Measurements from ENCODE around the gene HOXA7. TPM values are rescaled to one million over a fixed set of nuclear protein-coding genes. Genes with fewer than 3 reads are reported as not detected.

Gene HOXA7
- polyA plus RNA-seq, 1 of the 3 experiments (the other 2 are of a cell fraction), result not detected

DNA sequence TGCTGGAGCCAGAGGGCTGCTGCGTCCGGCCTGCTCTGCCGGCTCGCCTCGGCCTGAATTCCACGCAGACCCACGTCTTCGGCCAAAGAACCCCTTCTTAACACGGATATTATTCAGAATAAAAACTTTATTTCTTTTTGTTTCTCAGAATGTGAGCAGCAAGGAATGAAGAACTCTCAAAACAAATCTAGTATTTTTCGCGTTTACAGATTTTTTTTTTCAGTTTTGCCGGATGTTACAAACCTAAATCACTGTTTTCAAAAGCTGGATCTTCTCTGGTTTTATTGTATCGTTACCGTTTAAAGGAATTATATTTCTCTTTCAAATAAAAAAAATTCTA is 49.6 kb downstream of the HOXA7 start (continued):
- TF ChIP-seq, protein P1, sequence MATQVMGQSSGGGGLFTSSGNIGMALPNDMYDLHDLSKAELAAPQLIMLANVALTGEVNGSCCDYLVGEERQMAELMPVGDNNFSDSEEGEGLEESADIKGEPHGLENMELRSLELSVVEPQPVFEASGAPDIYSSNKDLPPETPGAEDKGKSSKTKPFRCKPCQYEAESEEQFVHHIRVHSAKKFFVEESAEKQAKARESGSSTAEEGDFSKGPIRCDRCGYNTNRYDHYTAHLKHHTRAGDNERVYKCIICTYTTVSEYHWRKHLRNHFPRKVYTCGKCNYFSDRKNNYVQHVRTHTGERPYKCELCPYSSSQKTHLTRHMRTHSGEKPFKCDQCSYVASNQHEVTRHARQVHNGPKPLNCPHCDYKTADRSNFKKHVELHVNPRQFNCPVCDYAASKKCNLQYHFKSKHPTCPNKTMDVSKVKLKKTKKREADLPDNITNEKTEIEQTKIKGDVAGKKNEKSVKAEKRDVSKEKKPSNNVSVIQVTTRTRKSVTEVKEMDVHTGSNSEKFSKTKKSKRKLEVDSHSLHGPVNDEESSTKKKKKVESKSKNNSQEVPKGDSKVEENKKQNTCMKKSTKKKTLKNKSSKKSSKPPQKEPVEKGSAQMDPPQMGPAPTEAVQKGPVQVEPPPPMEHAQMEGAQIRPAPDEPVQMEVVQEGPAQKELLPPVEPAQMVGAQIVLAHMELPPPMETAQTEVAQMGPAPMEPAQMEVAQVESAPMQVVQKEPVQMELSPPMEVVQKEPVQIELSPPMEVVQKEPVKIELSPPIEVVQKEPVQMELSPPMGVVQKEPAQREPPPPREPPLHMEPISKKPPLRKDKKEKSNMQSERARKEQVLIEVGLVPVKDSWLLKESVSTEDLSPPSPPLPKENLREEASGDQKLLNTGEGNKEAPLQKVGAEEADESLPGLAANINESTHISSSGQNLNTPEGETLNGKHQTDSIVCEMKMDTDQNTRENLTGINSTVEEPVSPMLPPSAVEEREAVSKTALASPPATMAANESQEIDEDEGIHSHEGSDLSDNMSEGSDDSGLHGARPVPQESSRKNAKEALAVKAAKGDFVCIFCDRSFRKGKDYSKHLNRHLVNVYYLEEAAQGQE (IDR thresholded peaks at IDR 0.05; ENCODE audit: low read depth, low read length), result no peak
- no peak for TF ChIP-seq ELF1 (IDR thresholded peaks at IDR 0.05)

DNA sequence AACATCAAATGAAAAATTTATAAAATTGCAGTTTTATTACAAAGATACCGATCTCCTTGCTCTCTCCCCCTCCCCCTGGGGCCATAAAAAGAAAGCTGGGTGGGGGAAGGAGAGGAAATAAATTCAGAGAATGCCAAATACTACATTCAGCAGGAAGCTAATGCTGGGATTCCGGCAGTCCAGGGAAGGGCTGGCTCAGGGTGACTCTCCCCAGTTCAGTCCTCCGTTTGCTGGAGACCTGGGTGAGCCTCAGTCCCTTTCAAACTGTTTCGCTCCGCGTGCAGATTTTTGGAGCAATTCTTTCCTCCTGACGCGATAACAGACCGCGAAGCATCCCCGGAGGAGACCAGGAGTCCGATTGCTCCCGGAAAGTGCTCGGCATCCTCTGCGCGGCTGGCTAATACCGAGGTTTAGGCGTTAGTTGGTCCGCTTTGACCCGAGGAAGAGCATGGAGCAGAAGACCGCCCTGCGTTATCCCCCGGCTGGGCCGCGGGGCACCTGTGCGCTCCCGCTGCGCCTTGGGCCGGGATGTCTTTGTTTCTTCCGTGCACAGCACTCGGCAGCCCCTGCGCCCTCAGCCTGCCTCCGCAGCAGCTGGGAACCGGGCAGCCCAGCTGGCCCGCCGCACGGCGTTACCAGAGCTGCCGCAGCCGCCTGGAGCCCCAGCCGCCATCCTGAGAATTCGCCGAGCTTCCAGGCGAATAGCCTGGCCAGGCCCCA is 50.1 kb downstream of the HOXA7 start:
- Histone ChIP-seq H3K27ac (ENCODE audit: low read depth in 2 of 2, low read length in 1 of 2) (no peak overlapping the region), H4K20me1 (ENCODE audit: insufficient read depth) (no peaks in the 10 kb centered on the region), H3F3A (replicated peaks; ENCODE audit: insufficient read depth) (no peaks in the 10 kb centered on the region), H3K4me3 (ENCODE audit: low read depth in 2 of 2, low read length in 1 of 2) (no peak overlapping the region), H2AFZ (ENCODE audit: low read depth) (no peak overlapping the region), H3K36me3 (replicated peaks in 1 of 2; ENCODE audit: control insufficient read depth in 1 of 2, insufficient read depth in 2 of 2, low read length in 1 of 2) (no peaks in the 10 kb centered on the region), H3K9me3 (no peaks in the 10 kb centered on the region), H3K4me1 (ENCODE audit: control insufficient read depth in 1 of 2, insufficient read depth in 2 of 2, low read depth in 1 of 2, low read length in 1 of 2) (no peaks in the 10 kb centered on the region; a peak in 1 of 4 replicates), H3K9me2 (no peaks in the 10 kb centered on the region), H3K9ac (no peak overlapping the region), H3K4me2 (peak overlapping the region; percentile 21; the same call in 1 of the 2 replicates), H3K79me2 (ENCODE audit: insufficient read depth) (no peaks in the 10 kb centered on the region), H3K27me3 (ENCODE audit: insufficient read depth) (peaks cover 100% of the 10 kb centered on the region)
- WGBS (ENCODE audit: low lambda C conversion rate), result 15% methylated on average over 30 of the region's 44 CpGs
- POLR2A ChIA-PET, result no interaction called here
- CTCF ChIA-PET, result interaction anchor here (0.6 to 2.0 kb wide), 8 partner anchors 9 to 56 kb away, joined by 3 to 6 read pairs (median 4); partner anchors contain the start of gene HOXA5
- peak; percentile 73 for DNase-seq
- TF ChIP-seq, protein P2, sequence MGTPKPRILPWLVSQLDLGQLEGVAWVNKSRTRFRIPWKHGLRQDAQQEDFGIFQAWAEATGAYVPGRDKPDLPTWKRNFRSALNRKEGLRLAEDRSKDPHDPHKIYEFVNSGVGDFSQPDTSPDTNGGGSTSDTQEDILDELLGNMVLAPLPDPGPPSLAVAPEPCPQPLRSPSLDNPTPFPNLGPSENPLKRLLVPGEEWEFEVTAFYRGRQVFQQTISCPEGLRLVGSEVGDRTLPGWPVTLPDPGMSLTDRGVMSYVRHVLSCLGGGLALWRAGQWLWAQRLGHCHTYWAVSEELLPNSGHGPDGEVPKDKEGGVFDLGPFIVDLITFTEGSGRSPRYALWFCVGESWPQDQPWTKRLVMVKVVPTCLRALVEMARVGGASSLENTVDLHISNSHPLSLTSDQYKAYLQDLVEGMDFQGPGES (IDR thresholded peaks at IDR 0.05; ENCODE audit: low read depth, low read length), result no peak
- TF ChIP-seq SIN3A (IDR thresholded peaks at IDR 0.05; ENCODE audit: borderline replicate concordance, low read depth, low read length) (no peak), GATA2 (CRISPR knock-in tag; IDR thresholded peaks at IDR 0.05) (no peak), PBX3 (IDR thresholded peaks at IDR 0.05) (no peak), FOXM1 (IDR thresholded peaks at IDR 0.05; ENCODE audit: low read depth) (no peak), EZH2phosphoT487 (IDR thresholded peaks at IDR 0.05; ENCODE audit: borderline replicate concordance, low read depth) (peak; percentile 77; the same call in 1 of the 2 replicates)
- TF ChIP-seq, protein P3, sequence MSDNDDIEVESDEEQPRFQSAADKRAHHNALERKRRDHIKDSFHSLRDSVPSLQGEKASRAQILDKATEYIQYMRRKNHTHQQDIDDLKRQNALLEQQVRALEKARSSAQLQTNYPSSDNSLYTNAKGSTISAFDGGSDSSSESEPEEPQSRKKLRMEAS (IDR thresholded peaks at IDR 0.05; ENCODE audit: low read depth), result no peak
- TF ChIP-seq, protein P4, sequence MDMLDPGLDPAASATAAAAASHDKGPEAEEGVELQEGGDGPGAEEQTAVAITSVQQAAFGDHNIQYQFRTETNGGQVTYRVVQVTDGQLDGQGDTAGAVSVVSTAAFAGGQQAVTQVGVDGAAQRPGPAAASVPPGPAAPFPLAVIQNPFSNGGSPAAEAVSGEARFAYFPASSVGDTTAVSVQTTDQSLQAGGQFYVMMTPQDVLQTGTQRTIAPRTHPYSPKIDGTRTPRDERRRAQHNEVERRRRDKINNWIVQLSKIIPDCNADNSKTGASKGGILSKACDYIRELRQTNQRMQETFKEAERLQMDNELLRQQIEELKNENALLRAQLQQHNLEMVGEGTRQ (IDR thresholded peaks at IDR 0.05; ENCODE audit: borderline replicate concordance, low read depth, low read length), result no peak

Measured in SK-N-SH (cell line).